HEK293 (cell line): Measurements from ENCODE around the gene ZNF613.

Experiments used
- CTCF ChIA-PET: fragments of 350-600 bp; formaldehyde crosslinking; extraction: SDS; loops from one replicate; lab custom pipeline; 2021; ENCODE audit warnings: antibody characterized with exemption; lab: Yijun Ruan, JAX
- POLR2A ChIA-PET: fragments of 300-600 bp; formaldehyde crosslinking; extraction: SDS; loops from one replicate; lab custom pipeline; 2020; ENCODE audit warnings: antibody characterized with exemption, inconsistent platforms; lab: Yijun Ruan, JAX
- H3K27ac ChIP-seq: fragments of 200-500 bp; sonication (Bioruptor generic); 2 replicates; pipeline ENCODE4 v1.5.1; 2014; ENCODE audit warnings: low read depth, low read length, control low read depth, inconsistent platforms; ENCODE audit errors: extremely low read depth
- H3K36me3 ChIP-seq, 2 experiments: fragments of 200-500 bp in 1 of 2; sonication (Bioruptor generic) in 1 of 2; 1 replicate in 1 of 2; 2 replicates in 1 of 2; pipeline ENCODE4 v1.5.1; 2014 to 2017; ENCODE audit warnings: inconsistent platforms in 2 of 2, low read length in 2 of 2; ENCODE audit not compliant: control insufficient read depth in 2 of 2, insufficient read depth in 1 of 2
- H3K4me1 ChIP-seq: fragments of 200-500 bp; sonication (Bioruptor generic); 2 replicates; pipeline ENCODE4 v1.5.1; 2014; ENCODE audit warnings: mild to moderate bottlenecking, low read length, inconsistent platforms; ENCODE audit not compliant: control insufficient read depth, insufficient read depth
- H3K4me3 ChIP-seq: 2 replicates; pipeline ENCODE4 v1.5.1; 2011; ENCODE audit warnings: low read depth, mild to moderate bottlenecking, control low read depth, low read length, moderate library complexity
- H3K9me3 ChIP-seq: fragments of 200-500 bp; sonication (Bioruptor generic); 2 replicates; pipeline ENCODE4 v1.5.1; 2014; ENCODE audit warnings: low read depth, low read length, inconsistent platforms; ENCODE audit not compliant: control insufficient read depth, insufficient read depth
- OVOL3 ChIP-seq: fragments of 450-650 bp; formaldehyde crosslinking; IDR thresholded peaks from 2 replicates; pipeline ENCODE4 v1.5.1; 2016; ENCODE audit warnings: missing biosample characterization, missing genetic modification characterization
- REPIN1 ChIP-seq: fragments of 450-650 bp; formaldehyde crosslinking; IDR thresholded peaks from 2 replicates; pipeline ENCODE4 v1.5.1; 2017; ENCODE audit warnings: missing biosample characterization, missing genetic modification characterization, low read depth
- SCRT2 ChIP-seq: fragments of 450-650 bp; formaldehyde crosslinking; IDR thresholded peaks from 2 replicates; pipeline ENCODE4 v1.5.1; 2016; ENCODE audit warnings: missing biosample characterization, missing genetic modification characterization
- SETDB1 ChIP-seq: IDR thresholded peaks from one replicate; pipeline ENCODE4 v1.6.1; 2017; ENCODE audit warnings: mild to moderate bottlenecking, low read length, moderate library complexity, mixed read lengths; ENCODE audit not compliant: insufficient read length
- TRIM28 ChIP-seq: IDR thresholded peaks from 2 replicates; pipeline ENCODE4 v1.6.1; 2011; ENCODE audit warnings: low read length, control low read depth, borderline replicate concordance
- YY1 ChIP-seq: fragments of 450-650 bp; formaldehyde crosslinking; IDR thresholded peaks from 2 replicates; pipeline ENCODE4 v1.5.1; 2018; ENCODE audit warnings: missing biosample characterization, missing genetic modification characterization
- ZBTB8A ChIP-seq: fragments of 450-650 bp; formaldehyde crosslinking; IDR thresholded peaks from 2 replicates; pipeline ENCODE4 v1.5.1; 2016; ENCODE audit warnings: missing biosample characterization, missing genetic modification characterization
- ZNF138 ChIP-seq: fragments of 450-650 bp; formaldehyde crosslinking; IDR thresholded peaks from 2 replicates; pipeline ENCODE4 v1.5.1; 2016; ENCODE audit warnings: missing biosample characterization, missing genetic modification characterization, borderline replicate concordance
- ZNF23 ChIP-seq: fragments of 450-650 bp; formaldehyde crosslinking; IDR thresholded peaks from 2 replicates; pipeline ENCODE4 v1.5.1; 2016; ENCODE audit warnings: missing biosample characterization, missing genetic modification characterization, borderline replicate concordance
- ZNF274 ChIP-seq, 2 experiments: fragments of 200-500 bp in 1 of 2; fragments of 450-650 bp in 1 of 2; sonication (Bioruptor generic) in 1 of 2; formaldehyde crosslinking in 1 of 2; IDR thresholded peaks; 2 replicates each; pipeline versions ENCODE4 v1.5.1 to v1.6.1; 2014 to 2016; ENCODE audit warnings: borderline replicate concordance in 1 of 2, inconsistent platforms in 1 of 2, low read length in 1 of 2, missing biosample characterization in 1 of 2, missing genetic modification characterization in 1 of 2
- ZNF366 ChIP-seq: fragments of 450-650 bp; formaldehyde crosslinking; conservative IDR thresholded peaks from 2 replicates; pipeline ENCODE4 v1.5.1; 2016; ENCODE audit warnings: missing biosample characterization, missing genetic modification characterization
- ZNF391 ChIP-seq: fragments of 450-650 bp; formaldehyde crosslinking; IDR thresholded peaks from 2 replicates; pipeline ENCODE4 v1.5.1; 2016; ENCODE audit warnings: low read depth, missing biosample characterization, missing genetic modification characterization, borderline replicate concordance
- ZNF707 ChIP-seq: fragments of 450-650 bp; formaldehyde crosslinking; IDR thresholded peaks from 2 replicates; pipeline ENCODE4 v1.5.1; 2016; ENCODE audit warnings: missing biosample characterization, missing genetic modification characterization
- TF ChIP-seq, protein P1 (sequence below): fragments of 450-650 bp; formaldehyde crosslinking; IDR thresholded peaks from 2 replicates; pipeline ENCODE4 v1.5.1; 2016; ENCODE audit warnings: missing biosample characterization, missing genetic modification characterization
- TF ChIP-seq, protein P2 (sequence below): fragments of 450-650 bp; formaldehyde crosslinking; IDR thresholded peaks from 2 replicates; pipeline ENCODE4 v1.5.1; 2016; ENCODE audit warnings: missing biosample characterization, missing genetic modification characterization
- TF ChIP-seq, protein P3 (sequence below): fragments of 450-650 bp; formaldehyde crosslinking; IDR thresholded peaks from 2 replicates; pipeline ENCODE4 v1.5.0; 2017; ENCODE audit warnings: missing biosample characterization, missing genetic modification characterization, borderline replicate concordance
- TF ChIP-seq, protein P4 (sequence below): fragments of 450-650 bp; formaldehyde crosslinking; IDR thresholded peaks from 2 replicates; pipeline ENCODE4 v1.5.1; 2016; ENCODE audit warnings: missing biosample characterization, missing genetic modification characterization

Gene ZNF613

DNA sequence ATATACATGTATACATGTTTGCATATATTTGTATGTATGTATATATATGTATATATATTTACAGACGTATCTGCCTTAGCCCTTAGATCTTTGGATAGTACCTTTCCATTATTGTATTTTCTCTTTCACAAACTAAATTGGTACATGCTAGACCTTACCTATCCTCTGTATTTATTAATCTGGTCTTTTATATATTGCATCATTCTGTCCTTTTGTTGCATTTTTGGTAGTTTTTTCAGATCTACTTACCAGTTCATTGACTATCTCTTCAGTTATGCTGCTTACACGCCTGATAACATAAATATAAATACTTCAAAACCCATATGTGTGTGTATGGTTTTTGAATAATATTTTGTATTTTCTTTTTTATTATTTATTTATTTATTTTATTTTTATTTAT, 11.7 kb downstream of the ZNF613 start:
- CTCF ChIA-PET, result no interaction called here
- no peaks in the 10 kb centered on the region for H3K4me1 ChIP-seq
- H3K4me3 ChIP-seq, result no peak overlapping the region
- peaks cover 71 to 86% of the 10 kb centered on the region in 2 experiments for H3K36me3 ChIP-seq
- peaks cover 6% of the 10 kb centered on the region for H3K9me3 ChIP-seq
- no peak overlapping the region for H3K27ac ChIP-seq
- POLR2A ChIA-PET, result no interaction called here
- TF ChIP-seq, protein P1, sequence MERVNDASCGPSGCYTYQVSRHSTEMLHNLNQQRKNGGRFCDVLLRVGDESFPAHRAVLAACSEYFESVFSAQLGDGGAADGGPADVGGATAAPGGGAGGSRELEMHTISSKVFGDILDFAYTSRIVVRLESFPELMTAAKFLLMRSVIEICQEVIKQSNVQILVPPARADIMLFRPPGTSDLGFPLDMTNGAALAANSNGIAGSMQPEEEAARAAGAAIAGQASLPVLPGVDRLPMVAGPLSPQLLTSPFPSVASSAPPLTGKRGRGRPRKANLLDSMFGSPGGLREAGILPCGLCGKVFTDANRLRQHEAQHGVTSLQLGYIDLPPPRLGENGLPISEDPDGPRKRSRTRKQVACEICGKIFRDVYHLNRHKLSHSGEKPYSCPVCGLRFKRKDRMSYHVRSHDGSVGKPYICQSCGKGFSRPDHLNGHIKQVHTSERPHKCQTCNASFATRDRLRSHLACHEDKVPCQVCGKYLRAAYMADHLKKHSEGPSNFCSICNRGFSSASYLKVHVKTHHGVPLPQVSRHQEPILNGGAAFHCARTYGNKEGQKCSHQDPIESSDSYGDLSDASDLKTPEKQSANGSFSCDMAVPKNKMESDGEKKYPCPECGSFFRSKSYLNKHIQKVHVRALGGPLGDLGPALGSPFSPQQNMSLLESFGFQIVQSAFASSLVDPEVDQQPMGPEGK (tag by site-specific recombination), result no peak
- no peak for TF ChIP-seq ZNF138
- TF ChIP-seq, all 188 proteins: peak for 0

DNA sequence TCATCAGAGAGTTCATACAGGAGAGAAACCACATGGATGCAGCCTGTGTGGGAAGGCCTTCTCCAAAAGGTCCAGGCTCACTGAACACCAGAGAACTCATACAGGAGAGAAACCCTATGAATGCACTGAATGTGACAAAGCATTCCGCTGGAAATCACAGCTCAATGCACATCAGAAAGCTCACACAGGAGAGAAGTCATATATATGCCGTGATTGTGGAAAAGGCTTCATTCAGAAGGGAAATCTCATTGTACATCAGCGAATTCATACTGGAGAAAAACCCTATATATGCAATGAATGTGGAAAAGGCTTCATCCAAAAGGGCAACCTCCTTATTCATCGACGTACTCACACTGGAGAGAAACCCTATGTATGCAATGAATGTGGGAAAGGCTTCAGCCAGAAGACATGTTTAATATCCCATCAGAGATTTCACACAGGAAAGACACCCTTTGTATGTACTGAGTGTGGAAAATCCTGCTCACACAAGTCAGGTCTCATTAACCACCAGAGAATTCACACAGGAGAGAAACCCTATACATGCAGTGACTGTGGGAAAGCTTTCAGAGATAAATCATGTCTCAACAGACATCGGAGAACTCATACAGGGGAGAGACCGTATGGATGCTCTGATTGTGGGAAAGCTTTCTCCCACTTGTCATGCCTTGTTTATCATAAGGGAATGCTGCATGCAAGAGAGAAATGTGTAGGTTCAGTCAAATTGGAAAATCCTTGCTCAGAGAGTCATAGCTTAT, 17.7 kb downstream of the ZNF613 start:
- Histone ChIP-seq H3K4me1 (no peaks in the 10 kb centered on the region), H3K9me3 (peaks cover 6% of the 10 kb centered on the region), H3K27ac (no peak overlapping the region), H3K36me3 (peaks cover 42 to 56% of the 10 kb centered on the region in 2 experiments), H3K4me3 (no peak overlapping the region)
- POLR2A ChIA-PET, result interaction anchor here (0.6 kb wide), 1 partner anchor 333 kb away, joined by 8 read pairs; no protein-coding TSS in a partner anchor
- no peak for TF ChIP-seq ZNF274 (IDR thresholded peaks at IDR 0.05; ENCODE audit: low read length)
- TF ChIP-seq ZNF274 (tag by site-specific recombination; IDR thresholded peaks at IDR 0.05; ENCODE audit: borderline replicate concordance), result peak; percentile 74; the same call in 1 of the 2 replicates
- TF ChIP-seq, protein P1 (tag by site-specific recombination), result no peak
- TF ChIP-seq ZBTB8A (tag by site-specific recombination), result no peak
- TF ChIP-seq SETDB1, result peak; percentile 98
- peak; percentile 74; the same call in 1 of the 2 replicates for TF ChIP-seq TRIM28
- TF ChIP-seq, protein P2, sequence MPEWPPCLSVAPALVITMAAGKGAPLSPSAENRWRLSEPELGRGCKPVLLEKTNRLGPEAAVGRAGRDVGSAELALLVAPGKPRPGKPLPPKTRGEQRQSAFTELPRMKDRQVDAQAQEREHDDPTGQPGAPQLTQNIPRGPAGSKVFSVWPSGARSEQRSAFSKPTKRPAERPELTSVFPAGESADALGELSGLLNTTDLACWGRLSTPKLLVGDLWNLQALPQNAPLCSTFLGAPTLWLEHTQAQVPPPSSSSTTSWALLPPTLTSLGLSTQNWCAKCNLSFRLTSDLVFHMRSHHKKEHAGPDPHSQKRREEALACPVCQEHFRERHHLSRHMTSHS (tag by site-specific recombination), result no peak
- TF ChIP-seq, protein P3, sequence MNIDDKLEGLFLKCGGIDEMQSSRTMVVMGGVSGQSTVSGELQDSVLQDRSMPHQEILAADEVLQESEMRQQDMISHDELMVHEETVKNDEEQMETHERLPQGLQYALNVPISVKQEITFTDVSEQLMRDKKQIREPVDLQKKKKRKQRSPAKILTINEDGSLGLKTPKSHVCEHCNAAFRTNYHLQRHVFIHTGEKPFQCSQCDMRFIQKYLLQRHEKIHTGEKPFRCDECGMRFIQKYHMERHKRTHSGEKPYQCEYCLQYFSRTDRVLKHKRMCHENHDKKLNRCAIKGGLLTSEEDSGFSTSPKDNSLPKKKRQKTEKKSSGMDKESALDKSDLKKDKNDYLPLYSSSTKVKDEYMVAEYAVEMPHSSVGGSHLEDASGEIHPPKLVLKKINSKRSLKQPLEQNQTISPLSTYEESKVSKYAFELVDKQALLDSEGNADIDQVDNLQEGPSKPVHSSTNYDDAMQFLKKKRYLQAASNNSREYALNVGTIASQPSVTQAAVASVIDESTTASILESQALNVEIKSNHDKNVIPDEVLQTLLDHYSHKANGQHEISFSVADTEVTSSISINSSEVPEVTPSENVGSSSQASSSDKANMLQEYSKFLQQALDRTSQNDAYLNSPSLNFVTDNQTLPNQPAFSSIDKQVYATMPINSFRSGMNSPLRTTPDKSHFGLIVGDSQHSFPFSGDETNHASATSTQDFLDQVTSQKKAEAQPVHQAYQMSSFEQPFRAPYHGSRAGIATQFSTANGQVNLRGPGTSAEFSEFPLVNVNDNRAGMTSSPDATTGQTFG (tag by site-specific recombination), result no peak
- CTCF ChIA-PET, result no interaction called here

DNA sequence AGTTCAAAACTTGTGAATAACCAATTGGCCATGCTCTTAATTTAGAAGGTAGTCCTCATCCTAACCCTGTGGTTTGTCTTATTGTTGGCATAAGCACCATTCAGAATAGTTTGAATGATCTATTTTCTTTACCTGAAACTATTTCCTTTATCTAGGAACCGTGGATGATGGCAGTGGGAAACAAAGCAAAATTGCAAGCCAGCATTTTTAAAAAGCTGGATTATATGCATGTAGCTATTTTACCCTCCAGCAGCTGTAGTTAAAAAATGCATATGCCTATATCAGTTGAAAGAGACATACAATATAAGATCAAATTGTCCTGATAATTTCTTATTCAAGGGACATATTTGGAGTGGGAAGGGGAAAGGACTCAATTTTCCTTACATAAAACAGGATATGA, 19.3 kb downstream of the ZNF613 start:
- CTCF ChIA-PET, result interaction anchor here (1.0 kb wide), 1 partner anchor 687 kb away, joined by 3 read pairs; no protein-coding TSS in a partner anchor
- H3K9me3 ChIP-seq, result peaks cover 6% of the 10 kb centered on the region

More for the DNA sequence above, 19.3 kb downstream of the ZNF613 start:
- H3K36me3 ChIP-seq, result peaks cover 26 to 41% of the 10 kb centered on the region in 2 experiments
- POLR2A ChIA-PET, result no interaction called here
- H3K4me1 ChIP-seq, result no peaks in the 10 kb centered on the region
- H3K27ac ChIP-seq, result no peak overlapping the region
- no peak for TF ChIP-seq SCRT2
- TF ChIP-seq ZNF366 (tag by site-specific recombination), result no peak
- no peak for TF ChIP-seq OVOL3
- TF ChIP-seq ZNF391 (tag by site-specific recombination), result no peak
- TF ChIP-seq ZNF707 (tag by site-specific recombination), result no peak
- TF ChIP-seq, protein P4, sequence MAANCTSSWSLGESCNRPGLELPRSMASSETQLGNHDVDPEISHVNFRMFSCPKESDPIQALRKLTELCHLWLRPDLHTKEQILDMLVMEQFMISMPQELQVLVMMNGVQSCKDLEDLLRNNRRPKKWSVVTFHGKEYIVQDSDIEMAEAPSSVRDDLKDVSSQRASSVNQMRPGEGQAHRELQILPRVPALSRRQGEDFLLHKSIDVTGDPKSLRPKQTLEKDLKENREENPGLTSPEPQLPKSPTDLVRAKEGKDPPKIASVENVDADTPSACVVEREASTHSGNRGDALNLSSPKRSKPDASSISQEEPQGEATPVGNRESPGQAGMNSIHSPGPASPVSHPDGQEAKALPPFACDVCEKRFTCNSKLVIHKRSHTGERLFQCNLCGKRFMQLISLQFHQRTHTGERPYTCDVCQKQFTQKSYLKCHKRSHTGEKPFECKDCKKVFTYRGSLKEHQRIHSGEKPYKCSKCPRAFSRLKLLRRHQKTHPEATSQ (tag by site-specific recombination), result no peak
- no peak for TF ChIP-seq ZNF23
- TF ChIP-seq YY1 (tag by site-specific recombination), result no peak
- no peak for TF ChIP-seq ZBTB8A (tag by site-specific recombination)
- TF ChIP-seq REPIN1 (tag by site-specific recombination), result no peak
- H3K4me3 ChIP-seq, result no peak overlapping the region
